ENCODE measurements around the gene ALK. TPM values are rescaled to one million over a fixed set of nuclear protein-coding genes. Genes with fewer than 3 reads are reported as not detected.

Gene ALK
- total RNA-seq, 4 donors from 2014 or later = 0.08 to 0.40 (median 0.28) TPM

GRCh38 chr2:29663268-29663667 is 258.1 kb downstream of the ALK start:
- 81 to 82% methylated on average over 3 of the region's 3 CpGs for WGBS, 2 donors
- DNase-seq = no peak
- H3K9me3 ChIP-seq = no peaks in the 10 kb centered on the region
- no peak overlapping the region for H3K27ac ChIP-seq
- TF ChIP-seq, protein P1, sequence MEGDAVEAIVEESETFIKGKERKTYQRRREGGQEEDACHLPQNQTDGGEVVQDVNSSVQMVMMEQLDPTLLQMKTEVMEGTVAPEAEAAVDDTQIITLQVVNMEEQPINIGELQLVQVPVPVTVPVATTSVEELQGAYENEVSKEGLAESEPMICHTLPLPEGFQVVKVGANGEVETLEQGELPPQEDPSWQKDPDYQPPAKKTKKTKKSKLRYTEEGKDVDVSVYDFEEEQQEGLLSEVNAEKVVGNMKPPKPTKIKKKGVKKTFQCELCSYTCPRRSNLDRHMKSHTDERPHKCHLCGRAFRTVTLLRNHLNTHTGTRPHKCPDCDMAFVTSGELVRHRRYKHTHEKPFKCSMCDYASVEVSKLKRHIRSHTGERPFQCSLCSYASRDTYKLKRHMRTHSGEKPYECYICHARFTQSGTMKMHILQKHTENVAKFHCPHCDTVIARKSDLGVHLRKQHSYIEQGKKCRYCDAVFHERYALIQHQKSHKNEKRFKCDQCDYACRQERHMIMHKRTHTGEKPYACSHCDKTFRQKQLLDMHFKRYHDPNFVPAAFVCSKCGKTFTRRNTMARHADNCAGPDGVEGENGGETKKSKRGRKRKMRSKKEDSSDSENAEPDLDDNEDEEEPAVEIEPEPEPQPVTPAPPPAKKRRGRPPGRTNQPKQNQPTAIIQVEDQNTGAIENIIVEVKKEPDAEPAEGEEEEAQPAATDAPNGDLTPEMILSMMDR (IDR thresholded peaks at IDR 0.05) = no peak
- TF ChIP-seq POLR2A (IDR thresholded peaks at IDR 0.05) = no peak
- H3K27me3 ChIP-seq = no peaks in the 10 kb centered on the region
- H3K4me3 ChIP-seq (replicated peaks in 1 of 3) = no peak overlapping the region
- intact Hi-C loops (cut with DNase I) = no loop called here
- H3K36me3 ChIP-seq = no peaks in the 10 kb centered on the region
- H3K4me1 ChIP-seq = no peaks in the 10 kb centered on the region

- DNase-seq = no peak
- TF ChIP-seq POLR2A (IDR thresholded peaks at IDR 0.05) = no peak
- TF ChIP-seq, protein P1 (IDR thresholded peaks at IDR 0.05) = no peak
- no peaks in the 10 kb centered on the region for H3K27me3 ChIP-seq
- 73 to 74% methylated on average over 2 of the region's 2 CpGs for WGBS, 2 donors
- H3K9me3 ChIP-seq = no peaks in the 10 kb centered on the region
- H3K36me3 ChIP-seq = no peaks in the 10 kb centered on the region
- intact Hi-C loops (cut with DNase I) = no loop called here
- no peaks in the 10 kb centered on the region for H3K4me1 ChIP-seq
- H3K27ac ChIP-seq = no peak overlapping the region
- H3K4me3 ChIP-seq (replicated peaks in 1 of 3) = no peak overlapping the region
Measured at GRCh38 chr2:29662861-29663260, 258.5 kb downstream of the ALK start.

DNA sequence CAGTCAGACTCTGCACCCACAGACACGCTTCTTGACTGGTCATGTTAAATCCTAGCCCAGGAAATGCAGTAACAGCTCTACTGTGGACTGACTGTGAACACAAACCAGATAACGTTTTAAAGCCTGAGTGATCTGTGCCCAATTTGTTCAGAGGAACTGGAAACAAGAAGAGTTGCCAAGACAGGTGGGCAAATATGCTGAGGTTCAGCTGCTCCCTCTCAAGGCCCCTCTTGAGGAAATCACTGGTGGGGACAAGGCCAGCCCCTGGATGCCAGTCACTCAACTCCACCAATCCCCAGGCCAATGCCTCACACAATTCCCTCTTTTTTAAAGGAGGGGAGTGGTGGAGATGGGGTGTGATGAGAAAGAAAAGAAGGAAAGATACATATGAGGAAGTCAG is 261.2 kb downstream of the ALK start:
- TF ChIP-seq, protein P1 (IDR thresholded peaks at IDR 0.05) = no peak
- TF ChIP-seq POLR2A (IDR thresholded peaks at IDR 0.05) = no peak
- no peak for DNase-seq
- no peaks in the 10 kb centered on the region for H3K27me3 ChIP-seq
- H3K4me1 ChIP-seq = no peaks in the 10 kb centered on the region
- intact Hi-C loops (cut with DNase I) = no loop called here
- no peaks in the 10 kb centered on the region for H3K36me3 ChIP-seq
- H3K4me3 ChIP-seq (replicated peaks in 1 of 3) = no peak overlapping the region
- H3K9me3 ChIP-seq = no peaks in the 10 kb centered on the region
- WGBS, 2 donors = 64 to 71% methylated on average over 2 of the region's 2 CpGs
- H3K27ac ChIP-seq = no peak overlapping the region

DNA sequence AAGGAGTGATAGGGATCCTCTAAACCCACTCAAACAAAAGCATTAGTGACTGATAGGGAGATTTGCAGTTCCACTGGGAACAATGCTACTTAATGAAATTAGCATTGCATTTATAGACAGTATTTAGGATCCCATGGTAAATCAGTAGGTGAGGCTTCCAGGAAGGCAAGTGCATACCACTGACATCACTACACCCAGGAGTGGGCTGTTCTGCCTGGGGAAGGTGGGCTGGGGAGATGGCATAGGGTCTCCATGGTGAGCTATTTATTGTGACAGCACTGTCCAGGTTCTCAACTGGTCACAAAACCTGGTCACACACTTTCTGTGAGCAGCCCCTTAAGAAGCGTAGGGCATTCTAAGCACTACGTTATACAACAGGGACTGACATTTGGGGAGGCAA is 262.2 kb downstream of the ALK start:
- no peaks in the 10 kb centered on the region for H3K27me3 ChIP-seq
- no peaks in the 10 kb centered on the region for H3K36me3 ChIP-seq
- no peak overlapping the region for H3K4me3 ChIP-seq (replicated peaks in 1 of 3)
- H3K27ac ChIP-seq = no peak overlapping the region
- intact Hi-C loops (cut with DNase I) = no loop called here
- TF ChIP-seq POLR2A (IDR thresholded peaks at IDR 0.05) = no peak
- TF ChIP-seq, protein P1 (IDR thresholded peaks at IDR 0.05) = no peak
- 85 to 94% methylated on average over 2 of the region's 2 CpGs for WGBS, 2 donors
- no peaks in the 10 kb centered on the region for H3K9me3 ChIP-seq
- H3K4me1 ChIP-seq = no peaks in the 10 kb centered on the region
- no peak for DNase-seq

DNA sequence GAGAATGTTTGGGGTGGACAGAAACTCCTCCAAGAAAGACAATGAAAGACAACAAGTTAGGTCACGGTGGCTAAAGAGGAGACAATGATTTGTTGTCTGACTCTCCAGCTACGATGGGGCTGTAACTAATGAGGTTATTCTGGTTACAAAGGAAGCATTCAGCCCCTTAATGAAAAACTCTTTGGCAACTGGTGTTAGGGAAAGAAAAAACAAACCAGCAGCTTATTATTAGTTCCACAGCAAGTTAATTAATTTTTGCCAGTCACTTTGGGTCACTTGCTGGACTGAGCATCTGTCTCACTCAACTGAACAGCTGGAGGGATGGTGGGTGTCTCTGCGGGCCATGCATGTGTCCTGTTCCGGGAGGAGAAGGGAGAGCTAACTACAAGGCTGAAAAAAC is 263.7 kb downstream of the ALK start:
- TF ChIP-seq POLR2A (IDR thresholded peaks at IDR 0.05) = no peak
- TF ChIP-seq, protein P1 (IDR thresholded peaks at IDR 0.05) = no peak
- intact Hi-C loops (cut with DNase I) = no loop called here
- Histone ChIP-seq H3K27ac (no peak overlapping the region), H3K36me3 (no peaks in the 10 kb centered on the region), H3K4me1 (no peaks in the 10 kb centered on the region), H3K27me3 (no peaks in the 10 kb centered on the region), H3K9me3 (no peaks in the 10 kb centered on the region), H3K4me3 (replicated peaks in 1 of 3) (no peak overlapping the region)
- WGBS, 2 donors = 79% methylated on average over 4 of the region's 4 CpGs
- DNase-seq = no peak

Data from thyroid gland (tissue), 4 donors.